ENCODE measurements around the gene OASL.

DNA sequence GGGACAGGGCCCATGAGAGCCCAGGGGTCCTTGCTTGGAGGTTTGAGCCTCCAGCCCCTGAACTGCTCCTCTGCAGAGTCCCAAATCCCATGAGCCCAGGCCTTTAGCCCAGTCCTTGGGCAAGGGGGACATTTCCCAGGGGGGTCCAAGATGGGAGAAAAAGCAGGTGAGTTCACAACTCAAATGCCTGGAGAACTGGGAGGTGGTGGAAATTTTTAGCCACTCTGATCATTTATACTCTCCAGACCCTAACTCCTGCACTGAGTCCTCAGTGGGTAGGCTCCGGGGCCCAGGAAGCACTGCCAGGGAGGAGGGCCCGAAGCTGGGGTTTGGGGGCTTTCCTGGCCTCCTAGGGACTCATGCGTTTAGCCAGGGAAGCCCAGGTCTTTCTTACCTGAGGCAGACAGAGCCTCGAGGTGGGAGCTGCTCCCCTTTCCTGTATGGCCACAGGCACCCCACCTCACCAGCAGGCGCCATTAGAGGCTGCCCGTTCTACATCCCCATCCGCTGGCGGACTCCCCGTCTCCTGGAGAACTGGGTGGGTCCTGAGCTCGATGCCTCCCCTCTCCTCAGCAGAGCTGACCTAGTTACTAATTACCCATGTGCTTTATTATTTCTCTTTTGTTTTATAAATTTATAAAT, 59.7 kb downstream of the OASL start:
- TF ChIP-seq EP300 (IDR thresholded peaks at IDR 0.05): no peak
- TF ChIP-seq, protein P1, sequence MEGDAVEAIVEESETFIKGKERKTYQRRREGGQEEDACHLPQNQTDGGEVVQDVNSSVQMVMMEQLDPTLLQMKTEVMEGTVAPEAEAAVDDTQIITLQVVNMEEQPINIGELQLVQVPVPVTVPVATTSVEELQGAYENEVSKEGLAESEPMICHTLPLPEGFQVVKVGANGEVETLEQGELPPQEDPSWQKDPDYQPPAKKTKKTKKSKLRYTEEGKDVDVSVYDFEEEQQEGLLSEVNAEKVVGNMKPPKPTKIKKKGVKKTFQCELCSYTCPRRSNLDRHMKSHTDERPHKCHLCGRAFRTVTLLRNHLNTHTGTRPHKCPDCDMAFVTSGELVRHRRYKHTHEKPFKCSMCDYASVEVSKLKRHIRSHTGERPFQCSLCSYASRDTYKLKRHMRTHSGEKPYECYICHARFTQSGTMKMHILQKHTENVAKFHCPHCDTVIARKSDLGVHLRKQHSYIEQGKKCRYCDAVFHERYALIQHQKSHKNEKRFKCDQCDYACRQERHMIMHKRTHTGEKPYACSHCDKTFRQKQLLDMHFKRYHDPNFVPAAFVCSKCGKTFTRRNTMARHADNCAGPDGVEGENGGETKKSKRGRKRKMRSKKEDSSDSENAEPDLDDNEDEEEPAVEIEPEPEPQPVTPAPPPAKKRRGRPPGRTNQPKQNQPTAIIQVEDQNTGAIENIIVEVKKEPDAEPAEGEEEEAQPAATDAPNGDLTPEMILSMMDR (IDR thresholded peaks at IDR 0.05): no peak
- no peak for TF ChIP-seq POLR2A (IDR thresholded peaks at IDR 0.05)
- no peak for TF ChIP-seq POLR2AphosphoS5 (IDR thresholded peaks at IDR 0.05)

Measured in upper lobe of left lung (tissue), 4 donors.